ENCODE measurements around the gene KRTAP23-1.

DNA sequence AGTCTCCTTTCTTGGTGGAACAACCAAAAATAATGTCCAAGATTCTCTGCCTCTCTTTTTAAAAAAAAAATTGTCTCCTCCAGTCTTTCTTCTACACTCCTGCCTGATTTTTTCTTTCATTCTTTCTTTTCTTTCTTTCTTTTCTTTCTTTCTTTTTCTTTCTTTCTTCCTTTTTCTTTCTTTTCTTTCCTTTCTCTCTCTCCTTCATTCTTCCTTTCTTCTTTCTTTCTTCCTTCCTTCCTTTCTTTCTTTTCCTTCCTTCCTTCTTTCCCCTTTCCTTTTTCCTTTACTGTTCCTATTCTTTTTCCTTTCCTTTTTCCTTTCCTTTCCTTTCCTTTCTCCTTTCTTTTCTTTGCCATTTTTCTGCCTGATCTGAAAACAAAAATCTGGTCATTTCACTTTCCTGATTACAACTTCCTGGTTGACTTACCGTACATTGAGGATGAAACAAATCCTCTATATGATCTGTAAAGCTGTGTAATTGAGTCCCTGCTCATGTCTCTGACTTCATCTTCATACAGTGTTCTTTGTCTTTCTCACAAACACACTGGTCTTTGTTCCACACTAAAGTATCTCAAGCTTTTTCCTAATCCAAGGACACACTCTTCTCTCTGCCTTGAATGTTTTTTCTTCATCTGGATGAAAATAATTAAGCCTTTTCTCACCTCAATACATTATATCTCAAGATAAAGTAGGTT, 6.1 kb upstream of the KRTAP23-1 start:
- no peak for TF ChIP-seq YY1 (IDR thresholded peaks at IDR 0.05)
- TF ChIP-seq, protein P1, sequence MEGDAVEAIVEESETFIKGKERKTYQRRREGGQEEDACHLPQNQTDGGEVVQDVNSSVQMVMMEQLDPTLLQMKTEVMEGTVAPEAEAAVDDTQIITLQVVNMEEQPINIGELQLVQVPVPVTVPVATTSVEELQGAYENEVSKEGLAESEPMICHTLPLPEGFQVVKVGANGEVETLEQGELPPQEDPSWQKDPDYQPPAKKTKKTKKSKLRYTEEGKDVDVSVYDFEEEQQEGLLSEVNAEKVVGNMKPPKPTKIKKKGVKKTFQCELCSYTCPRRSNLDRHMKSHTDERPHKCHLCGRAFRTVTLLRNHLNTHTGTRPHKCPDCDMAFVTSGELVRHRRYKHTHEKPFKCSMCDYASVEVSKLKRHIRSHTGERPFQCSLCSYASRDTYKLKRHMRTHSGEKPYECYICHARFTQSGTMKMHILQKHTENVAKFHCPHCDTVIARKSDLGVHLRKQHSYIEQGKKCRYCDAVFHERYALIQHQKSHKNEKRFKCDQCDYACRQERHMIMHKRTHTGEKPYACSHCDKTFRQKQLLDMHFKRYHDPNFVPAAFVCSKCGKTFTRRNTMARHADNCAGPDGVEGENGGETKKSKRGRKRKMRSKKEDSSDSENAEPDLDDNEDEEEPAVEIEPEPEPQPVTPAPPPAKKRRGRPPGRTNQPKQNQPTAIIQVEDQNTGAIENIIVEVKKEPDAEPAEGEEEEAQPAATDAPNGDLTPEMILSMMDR (IDR thresholded peaks at IDR 0.05; ENCODE audit: low read depth, low read length, missing input control): no peak
- TF ChIP-seq SP1 (IDR thresholded peaks at IDR 0.05): no peak
- TF ChIP-seq MAX (IDR thresholded peaks at IDR 0.05): no peak
- TF ChIP-seq JUND (IDR thresholded peaks at IDR 0.05): no peak
- no peak for TF ChIP-seq REST (IDR thresholded peaks at IDR 0.05)
- no peak for TF ChIP-seq RAD21 (IDR thresholded peaks at IDR 0.05)
- no peak for TF ChIP-seq ZBTB33 (IDR thresholded peaks at IDR 0.05)
- TF ChIP-seq HNF4A (conservative IDR thresholded peaks at IDR 0.05): no peak
- TF ChIP-seq TAF1 (conservative IDR thresholded peaks at IDR 0.05): no peak
- TF ChIP-seq NR2F2 (IDR thresholded peaks at IDR 0.05): no peak
